Activated naive CD4-positive, alpha-beta T cell treated with anti-CD3 and anti-CD28 coated beads, Interleukin-2, amount 50 U/mL, for 72 hours (primary cell): Measurements from ENCODE around the gene ANKRD18B. TPM values are rescaled to one million over a fixed set of nuclear protein-coding genes. Genes with fewer than 3 reads are reported as not detected.
"Not testable (repeated sequence)": the region's sequence is repeated elsewhere in the genome, so short reads cannot be mapped to it uniquely, and the experiment has no call there.

Experiments used
- ATAC-seq, 2 donors: fragments of 150-1000 bp; cut with Tn5 transposase; 2 replicates each; pipeline ENCODE4 v1.10.0; 2021; ENCODE audit warnings: mild to moderate bottlenecking in 2 of 2, moderate library complexity in 2 of 2
- DNase-seq, 2 donors: peaks; one replicate each; pipeline ENCODE4 v3.0.0; 2021 to 2022; ENCODE audit warnings: low spot score in 2 of 2
- H3K27ac Mint-ChIP-seq, 2 donors: one replicate each; pipeline ENCODE4 v1.8.0; 2022; ENCODE audit warnings: mild to moderate bottlenecking in 2 of 2, mixed read lengths in 2 of 2
- H3K36me3 Mint-ChIP-seq, 2 donors: one replicate each; pipeline ENCODE4 v1.8.0; 2022; ENCODE audit warnings: mixed read lengths in 2 of 2
- H3K9me3 Mint-ChIP-seq, 2 donors: one replicate each; pipeline ENCODE4 v1.8.0; 2022; ENCODE audit warnings: mixed read lengths in 2 of 2
- total RNA-seq, 2 donors: library from RNA; stranded (reverse); gene quantifications; one replicate each; pipeline ENCODE4 v1.2.3, GENCODE V29; 2022

The ANKRD18B gene
- total RNA-seq, 2 donors from 2014 or later, result 0.48 to 3.5 TPM

DNA sequence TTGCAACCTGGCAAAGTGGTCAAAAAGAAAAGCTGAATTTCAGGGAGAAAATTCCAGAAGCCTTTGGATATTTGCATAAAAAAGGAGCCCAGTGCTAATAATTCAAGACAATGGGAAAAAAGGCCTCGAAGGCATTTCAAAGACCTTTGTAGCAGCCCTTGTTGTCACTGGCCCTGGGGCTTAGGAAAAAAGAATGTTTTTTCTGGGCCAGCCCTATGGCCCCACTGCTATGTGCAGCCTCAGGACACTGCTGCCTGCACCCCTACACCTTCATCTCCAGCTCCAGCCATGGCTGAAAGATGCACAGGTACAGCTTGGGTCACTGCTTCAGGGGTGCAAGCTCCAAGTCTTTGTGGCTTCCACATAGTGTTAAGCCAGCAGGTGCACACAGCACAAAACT is 62.1 kb downstream of the ANKRD18B start:
- DNase-seq, ATAC-seq, H3K27ac Mint-ChIP-seq, H3K9me3 Mint-ChIP-seq, H3K36me3 Mint-ChIP-seq: not testable (repeated sequence)

DNA sequence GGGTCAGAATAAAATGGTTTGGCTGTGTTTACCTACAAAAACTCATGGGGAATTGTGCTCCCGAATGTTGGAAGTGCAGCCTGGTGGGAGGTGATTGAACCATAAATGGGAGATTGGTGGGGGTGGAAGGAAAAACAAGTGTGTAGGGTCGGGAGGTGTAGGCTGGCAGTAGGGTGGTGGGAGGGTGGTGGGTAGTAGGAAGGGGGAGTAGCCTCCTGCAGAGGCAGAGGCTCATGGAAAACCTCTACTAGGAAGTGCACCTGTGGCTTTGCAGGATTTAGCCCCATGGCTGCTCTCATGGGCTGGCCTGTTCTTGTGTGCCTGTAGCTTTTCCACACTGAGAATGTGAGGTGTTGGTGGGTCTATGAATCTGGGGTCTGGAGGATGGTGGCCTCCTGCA is 63.7 kb downstream of the ANKRD18B start:
- H3K9me3 Mint-ChIP-seq, H3K36me3 Mint-ChIP-seq, ATAC-seq, H3K27ac Mint-ChIP-seq, DNase-seq: not testable (repeated sequence)

DNA sequence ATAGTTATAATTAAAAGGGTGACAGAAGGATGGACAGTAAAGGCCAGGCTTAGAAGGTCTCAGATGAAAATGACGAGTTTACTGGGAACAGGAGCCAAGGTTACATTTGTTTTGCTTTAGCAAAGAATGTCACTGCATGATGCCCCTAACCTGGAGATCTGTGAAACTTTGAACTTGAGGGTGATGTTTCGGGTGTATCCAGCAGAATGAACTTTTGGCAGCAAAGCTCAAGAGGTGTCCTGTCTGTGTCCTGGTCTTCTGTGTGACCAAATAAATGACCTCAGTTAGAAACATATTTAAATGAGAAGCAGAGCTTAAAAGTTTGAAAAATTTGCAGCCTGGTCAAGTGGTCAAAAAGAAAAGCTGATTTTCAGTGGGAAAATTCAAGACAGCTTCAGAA is 64.8 kb downstream of the ANKRD18B start:
- not testable (repeated sequence) for H3K36me3 Mint-ChIP-seq, DNase-seq, ATAC-seq, H3K9me3 Mint-ChIP-seq, H3K27ac Mint-ChIP-seq

DNA sequence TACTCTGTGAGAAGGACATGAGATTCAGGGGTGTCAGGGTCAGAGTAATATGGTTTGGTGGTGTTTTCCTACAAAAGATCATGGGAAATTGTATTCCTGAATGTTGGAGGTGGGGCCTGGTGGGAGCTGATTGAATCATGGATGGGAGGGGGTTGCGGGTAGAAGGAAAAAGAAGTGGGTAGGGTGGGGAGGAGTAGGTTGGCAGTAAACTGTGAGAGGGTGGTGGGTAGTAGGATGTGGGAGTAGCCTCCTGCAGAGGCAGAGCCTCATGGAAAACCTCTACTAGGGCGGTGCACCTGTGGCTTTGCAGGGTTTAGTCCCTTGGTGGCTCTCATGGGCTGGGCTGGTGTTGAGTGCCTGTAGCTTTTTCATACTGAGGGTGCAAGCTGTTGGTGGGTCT is 66.8 kb downstream of the ANKRD18B start:
- H3K9me3 Mint-ChIP-seq, H3K36me3 Mint-ChIP-seq, ATAC-seq, DNase-seq: not testable (repeated sequence)
- H3K27ac Mint-ChIP-seq, result peak overlapping the region in 1 of 2 donors; percentile 44

DNA sequence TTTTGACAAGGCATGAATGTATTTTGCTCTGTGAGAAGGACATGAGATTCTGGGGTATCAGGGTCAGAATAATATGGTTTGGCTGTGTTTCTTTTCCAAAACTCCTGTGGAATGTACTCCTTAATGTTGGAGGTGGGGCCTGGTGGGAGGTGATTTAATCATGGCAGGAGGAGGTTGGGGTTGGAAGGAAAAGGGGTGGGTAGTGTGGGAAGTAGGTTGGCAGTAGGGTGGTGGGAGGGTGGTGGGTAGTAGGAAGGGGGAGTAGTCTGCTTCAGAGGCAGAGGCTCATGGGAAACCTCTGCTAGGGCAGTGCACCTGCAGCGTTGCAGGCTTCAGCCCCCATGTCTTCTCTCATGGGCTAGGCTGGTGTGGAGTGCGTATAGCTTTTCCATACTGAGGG is 72.9 kb downstream of the ANKRD18B start:
- not testable (repeated sequence) for H3K27ac Mint-ChIP-seq, DNase-seq, H3K36me3 Mint-ChIP-seq, H3K9me3 Mint-ChIP-seq, ATAC-seq

DNA sequence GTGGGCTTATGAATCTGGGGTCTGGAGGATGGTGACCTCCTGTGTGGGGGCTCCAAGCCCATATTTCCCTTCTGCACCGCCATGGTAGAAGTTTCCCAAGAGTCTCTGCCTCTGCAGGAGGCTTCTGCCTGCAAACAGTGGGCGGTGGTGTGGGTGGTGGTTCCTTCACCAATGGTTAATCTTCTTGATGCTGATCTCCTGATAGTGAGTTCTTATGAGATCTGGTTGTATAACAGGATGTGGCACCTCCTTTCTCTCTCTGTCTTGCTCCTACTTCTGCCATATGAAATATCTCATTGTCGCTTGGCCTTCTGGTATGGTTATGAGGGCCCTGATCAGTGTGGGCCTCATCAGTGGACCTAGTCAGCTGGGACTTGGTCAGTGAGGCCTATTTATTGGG is 73.3 kb downstream of the ANKRD18B start:
- not testable (repeated sequence) for ATAC-seq, H3K9me3 Mint-ChIP-seq, H3K36me3 Mint-ChIP-seq, DNase-seq
- peak overlapping the region in 1 of 2 donors; percentile 62 for H3K27ac Mint-ChIP-seq

DNA sequence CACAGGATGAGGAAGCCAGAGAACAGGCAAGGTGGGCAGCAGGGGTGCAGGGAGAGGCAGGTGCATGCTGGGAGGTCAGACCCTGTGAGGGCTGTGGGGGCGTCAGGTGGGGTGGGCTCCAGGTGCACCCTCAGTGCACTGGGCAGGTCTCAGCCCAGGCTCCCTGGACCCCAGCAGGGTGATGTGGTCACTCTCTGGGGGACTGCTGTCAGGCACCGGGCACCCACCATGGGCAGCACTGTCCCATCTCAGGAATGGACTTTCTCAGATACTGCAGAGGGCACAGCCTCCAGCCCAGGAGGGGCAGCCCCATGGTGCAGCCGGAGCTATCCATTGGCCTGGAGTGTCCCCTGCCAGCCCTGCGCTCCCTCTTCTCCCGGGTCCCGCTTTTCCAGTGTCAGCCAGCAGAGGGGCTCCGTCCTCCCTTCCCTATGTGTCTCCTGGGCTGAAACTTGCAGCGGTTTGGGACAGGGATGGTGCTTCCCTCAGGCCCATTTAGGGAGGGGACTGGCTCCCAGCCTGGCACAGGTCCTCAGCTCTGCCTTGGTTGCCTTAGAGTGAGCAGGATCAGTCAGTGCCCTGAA is 74.8 kb downstream of the ANKRD18B start:
- not testable (repeated sequence) for ATAC-seq, H3K9me3 Mint-ChIP-seq, DNase-seq, H3K27ac Mint-ChIP-seq, H3K36me3 Mint-ChIP-seq

DNA sequence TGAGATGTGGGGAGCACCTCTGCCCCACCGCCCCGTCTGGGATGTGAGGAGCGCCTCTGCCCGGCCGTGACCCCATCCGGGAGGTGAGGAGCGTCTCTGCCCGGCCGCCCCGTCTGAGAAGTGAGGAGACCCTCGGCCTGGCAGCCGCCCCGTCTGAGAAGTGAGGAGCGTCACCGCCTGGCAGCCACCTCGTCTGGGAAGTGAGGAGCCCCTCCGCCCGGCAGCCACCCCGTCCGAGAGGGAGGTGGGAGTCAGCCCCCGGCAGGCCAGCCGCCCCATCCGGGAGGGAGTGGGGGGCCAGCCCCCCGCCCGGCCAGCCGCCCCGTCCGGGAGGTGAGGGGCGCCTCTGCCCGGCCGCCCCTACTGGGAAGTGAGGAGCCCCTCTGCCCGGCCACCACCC is 76.9 kb downstream of the ANKRD18B start:
- DNase-seq, H3K36me3 Mint-ChIP-seq, H3K9me3 Mint-ChIP-seq, H3K27ac Mint-ChIP-seq, ATAC-seq: not testable (repeated sequence)

DNA sequence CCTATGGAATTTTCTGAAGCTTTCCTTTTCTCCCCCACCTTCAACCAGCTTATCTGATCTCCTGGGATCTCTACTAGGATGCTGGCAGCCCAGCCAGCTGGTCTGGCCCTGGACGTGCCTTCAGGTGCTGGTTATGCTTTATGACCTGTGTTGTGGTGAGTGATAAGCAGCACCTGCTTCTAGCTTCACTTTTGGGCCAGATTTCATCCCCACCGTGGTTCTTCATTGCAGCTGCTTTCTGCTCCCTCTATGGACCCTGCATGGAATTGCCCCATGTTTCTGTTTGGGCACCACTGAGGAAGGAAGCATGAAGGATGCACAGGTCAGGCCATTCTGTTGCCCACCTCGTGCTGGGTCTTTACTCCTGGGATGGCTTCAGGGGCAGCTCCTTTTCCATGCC is 80.2 kb downstream of the ANKRD18B start:
- not testable (repeated sequence) for H3K9me3 Mint-ChIP-seq, H3K36me3 Mint-ChIP-seq, H3K27ac Mint-ChIP-seq, ATAC-seq, DNase-seq

DNA sequence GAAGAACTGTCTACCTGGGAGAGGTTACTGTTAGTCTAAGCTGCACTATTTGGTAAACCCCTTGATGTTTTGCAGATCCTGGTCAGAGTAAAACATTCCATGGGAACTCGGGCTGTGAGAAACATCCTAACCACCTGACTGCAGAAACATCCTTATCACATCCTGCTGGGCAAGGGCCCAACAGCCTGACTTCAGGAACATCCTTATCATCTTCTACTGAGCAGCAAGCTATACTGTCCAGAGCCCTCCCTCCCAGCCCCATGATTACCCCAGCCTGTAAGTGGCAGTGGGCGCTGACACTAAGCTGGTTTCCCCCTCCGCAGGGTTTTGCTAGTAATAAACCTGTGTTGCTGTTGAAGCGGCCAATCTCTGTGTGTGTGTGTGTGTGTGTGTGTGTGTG is 80.9 kb downstream of the ANKRD18B start:
- not testable (repeated sequence) for H3K27ac Mint-ChIP-seq, H3K36me3 Mint-ChIP-seq, DNase-seq, ATAC-seq, H3K9me3 Mint-ChIP-seq

DNA sequence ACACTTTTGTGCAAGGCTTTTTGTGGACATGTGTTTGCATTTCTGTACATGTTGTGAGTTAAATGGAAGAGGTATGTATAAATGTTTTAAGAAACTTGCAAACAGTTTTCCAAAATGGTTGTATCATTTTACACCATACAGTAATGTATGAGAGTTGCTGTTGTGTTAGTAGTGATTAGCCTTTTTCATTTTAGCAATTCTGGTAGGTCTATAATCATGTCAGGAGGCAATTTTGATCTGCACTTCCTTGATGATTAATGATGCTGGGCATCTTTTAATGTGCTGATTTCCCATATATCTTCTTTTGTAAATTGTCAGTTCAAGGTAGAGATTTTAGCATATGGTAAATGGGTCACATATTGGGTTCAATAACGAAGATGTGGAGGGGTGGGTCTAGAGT is 87.3 kb downstream of the ANKRD18B start:
- H3K9me3 Mint-ChIP-seq, result no peaks in the 10 kb centered on the region
- DNase-seq, result no peak
- no peaks in the 10 kb centered on the region for H3K36me3 Mint-ChIP-seq
- no peak for ATAC-seq
- no peak overlapping the region for H3K27ac Mint-ChIP-seq

DNA sequence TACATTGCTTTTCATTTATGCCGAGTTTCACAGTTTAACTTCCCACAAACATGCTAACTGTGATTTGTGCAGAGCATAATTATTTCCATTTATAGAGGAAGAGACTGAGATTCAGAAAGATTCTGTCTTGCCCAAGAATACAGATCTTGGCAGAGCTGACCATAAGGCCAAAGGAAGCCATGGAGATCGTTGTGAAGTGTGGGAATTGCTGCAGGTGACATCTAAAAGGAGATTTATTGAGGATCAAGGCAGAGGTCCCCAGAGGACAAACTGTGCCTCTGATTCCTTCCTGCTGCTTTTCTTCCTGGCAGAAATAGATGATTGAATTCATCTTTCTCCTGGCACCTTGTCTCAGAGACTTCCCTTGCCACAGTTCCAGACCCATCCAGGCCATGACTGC is 88.4 kb downstream of the ANKRD18B start:
- not testable (repeated sequence) for DNase-seq

DNA sequence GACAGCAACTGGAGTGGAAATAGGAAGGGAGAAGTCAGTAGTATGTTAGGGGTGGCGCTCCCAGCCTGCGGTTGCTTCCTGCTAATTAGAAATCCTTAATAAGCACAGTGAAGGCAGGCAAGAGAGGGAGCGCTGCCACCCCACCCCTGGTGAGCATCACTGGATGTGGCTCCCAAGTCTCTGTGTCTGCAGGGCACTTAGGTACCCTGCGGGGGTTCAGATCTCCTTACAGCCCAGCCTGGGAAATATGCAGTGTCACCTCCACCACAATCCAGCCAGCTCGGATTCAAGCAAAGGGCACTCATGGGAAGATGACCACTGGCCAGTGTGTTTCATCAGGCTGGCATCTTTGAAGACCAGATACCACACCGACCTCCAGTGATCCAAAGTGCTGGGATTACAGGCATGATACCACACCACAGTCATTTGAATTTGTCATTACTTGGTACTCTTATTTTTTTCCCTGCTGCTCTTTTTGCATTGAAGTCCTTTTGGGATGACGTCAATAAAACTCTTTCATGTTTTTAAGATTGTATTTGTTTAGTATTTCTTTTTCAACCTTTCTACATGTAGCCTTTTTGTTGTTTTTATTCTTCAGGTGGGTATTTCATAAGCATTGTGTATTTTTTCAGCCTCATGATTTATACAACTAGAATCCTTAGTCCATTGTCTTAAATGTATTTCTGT is 90.1 kb downstream of the ANKRD18B start:
- no peak for ATAC-seq
- Mint-ChIP-seq H3K36me3 (no peaks in the 10 kb centered on the region), H3K27ac (no peak overlapping the region), H3K9me3 (no peaks in the 10 kb centered on the region)
- DNase-seq, result no peak

More for the DNA sequence above, 88.4 kb downstream of the ANKRD18B start:
- ATAC-seq, H3K36me3 Mint-ChIP-seq, H3K9me3 Mint-ChIP-seq, H3K27ac Mint-ChIP-seq: not testable (repeated sequence)

DNA sequence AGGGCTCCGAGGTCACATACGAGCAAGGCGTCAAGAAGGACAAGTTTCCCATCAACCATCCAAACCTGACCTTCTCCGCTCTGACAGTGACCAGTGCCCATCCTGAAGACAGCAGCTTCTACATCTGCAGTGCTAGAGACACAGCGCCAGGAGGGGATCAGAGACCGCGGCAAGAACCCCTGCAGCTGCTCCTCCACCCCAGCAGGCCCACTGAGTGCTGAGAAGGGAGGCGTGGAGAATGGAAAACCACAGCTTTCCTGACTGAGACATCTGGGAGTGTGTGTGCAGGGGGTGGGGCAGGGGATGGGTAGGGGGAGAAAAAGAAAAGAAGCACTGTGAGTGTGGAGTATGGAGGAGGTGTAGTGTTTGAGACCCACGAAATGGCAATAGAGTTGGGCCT is 94.3 kb downstream of the ANKRD18B start:
- H3K27ac Mint-ChIP-seq, DNase-seq, ATAC-seq, H3K9me3 Mint-ChIP-seq, H3K36me3 Mint-ChIP-seq: not testable (repeated sequence)

DNA sequence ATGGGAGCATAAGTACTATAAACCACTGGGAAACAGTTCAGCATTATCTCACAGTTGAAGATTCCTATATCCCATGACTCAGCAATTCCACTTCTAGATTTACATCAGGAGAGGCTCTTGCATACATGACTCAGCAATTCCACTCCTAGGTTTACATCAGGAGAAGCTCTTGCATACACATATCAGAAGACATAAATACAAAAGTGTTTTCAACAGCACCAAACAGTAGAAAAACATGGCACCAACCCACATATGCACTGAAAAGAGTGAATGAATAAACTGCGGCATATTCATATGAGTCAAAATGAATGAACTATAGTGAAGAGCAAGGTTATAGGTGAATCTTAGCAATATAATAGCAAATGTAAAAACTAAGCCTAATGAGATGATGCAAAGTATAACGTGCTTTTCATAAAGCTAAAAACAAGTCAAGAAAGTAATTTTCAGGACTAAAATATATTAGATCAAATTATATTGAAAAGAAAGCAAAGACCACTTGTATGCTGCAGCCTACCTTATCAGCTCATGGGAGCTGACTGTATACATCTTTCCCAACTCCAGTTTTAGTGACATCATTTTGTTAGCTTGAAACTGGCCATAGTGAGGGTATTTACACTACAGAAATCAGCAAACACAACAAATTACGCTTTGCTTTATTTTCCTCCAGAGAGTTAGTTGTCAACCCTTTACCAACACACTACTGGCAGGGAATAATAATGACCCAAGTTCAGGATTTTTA is 95.8 kb downstream of the ANKRD18B start:
- Mint-ChIP-seq H3K27ac (no peak overlapping the region), H3K9me3 (no peaks in the 10 kb centered on the region), H3K36me3 (no peaks in the 10 kb centered on the region)
- DNase-seq (no peak), ATAC-seq (peak; percentile 8 to 39)

DNA sequence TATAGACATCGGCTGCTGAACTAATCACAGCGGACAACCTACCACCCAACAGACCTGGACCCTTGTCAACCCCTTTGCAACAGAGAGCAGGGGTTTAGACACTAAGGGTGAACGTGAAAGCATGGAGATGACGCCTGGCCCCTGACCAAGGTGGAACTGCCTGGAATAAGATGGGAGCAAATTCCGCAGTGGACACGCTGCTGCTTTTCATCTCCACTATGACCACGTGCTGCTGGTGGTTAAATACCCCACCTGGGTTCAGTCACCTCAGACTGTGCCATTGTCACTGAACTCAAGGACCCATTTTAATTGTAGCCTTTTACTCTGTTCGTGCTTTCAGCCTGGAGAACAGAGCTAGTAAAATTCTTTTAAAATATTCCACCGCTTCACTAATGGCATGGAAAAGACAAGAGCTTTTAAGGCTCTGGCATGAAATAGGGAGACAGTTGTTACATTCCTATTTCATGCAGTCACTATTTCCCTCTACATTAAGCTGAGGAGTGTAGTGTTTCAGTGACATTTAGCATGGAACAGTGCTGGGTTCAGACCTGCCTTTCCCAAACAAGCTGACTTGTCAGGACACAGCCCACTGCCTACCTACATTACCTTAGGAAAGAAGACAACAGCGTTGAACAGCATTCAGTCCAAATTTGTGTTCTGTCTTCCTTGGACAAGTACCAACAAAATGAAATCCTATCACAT is 96.8 kb downstream of the ANKRD18B start:
- H3K27ac Mint-ChIP-seq, result no peak overlapping the region
- no peak for DNase-seq
- H3K36me3 Mint-ChIP-seq, result no peaks in the 10 kb centered on the region
- H3K9me3 Mint-ChIP-seq, result no peaks in the 10 kb centered on the region
- ATAC-seq, result no peak
